ENCODE measurements around the gene PYCARD. TPM values are rescaled to one million over a fixed set of nuclear protein-coding genes. Genes with fewer than 3 reads are reported as not detected.

Gene PYCARD
- polyA plus RNA-seq, 1 donor (not counting 4 experiments of a cell fraction or from before 2014, with no cell fraction given): 58.1 TPM

GRCh38 chr16:31221357-31222160 is 19.0 kb upstream of the PYCARD start:
- dilution Hi-C loops (cut with MboI; ENCODE audit: extremely low pct_ligation_motif_present, low sequenced_read_pairs): no loop called here
- no peak for DNase-seq (ENCODE audit: low read depth, low spot score)
- Histone ChIP-seq H3K4me2 (ENCODE audit: control insufficient read depth, extremely low read depth, insufficient read depth, low read depth, low read length) (no peak overlapping the region), H3K27ac (ENCODE audit: control insufficient read depth, insufficient read depth, low read length) (no peak overlapping the region), H2AFZ (ENCODE audit: control insufficient read depth, low read length) (no peak overlapping the region), H3K4me1 (ENCODE audit: control insufficient read depth, extremely low read depth, insufficient read depth, low read length) (peaks cover 3% of the 10 kb centered on the region), H3K4me3 (ENCODE audit: control insufficient read depth in 2 of 3, extremely low read depth in 1 of 3, insufficient read depth in 2 of 3, low read depth in 1 of 3, low read length in 3 of 3) (no peak overlapping the region), H3K9me3 (ENCODE audit: control insufficient read depth, low read depth, low read length) (no peaks in the 10 kb centered on the region), H4K20me1 (ENCODE audit: control insufficient read depth, extremely low read depth, insufficient read depth, low read length) (no peaks in the 10 kb centered on the region), H3K27me3 (ENCODE audit: control insufficient read depth, extremely low read depth, insufficient read depth, low read length) (peaks cover 14% of the 10 kb centered on the region), H3K9ac (ENCODE audit: control insufficient read depth, extremely low read depth, insufficient read depth, low read length) (no peak overlapping the region), H3K36me3 (ENCODE audit: control insufficient read depth in 2 of 2, extremely low read depth in 1 of 2, insufficient read depth in 2 of 2, low read length in 2 of 2) (no peaks in the 10 kb centered on the region), H3K9me1 (ENCODE audit: control insufficient read depth, extremely low read depth, insufficient read depth, low read length) (no peaks in the 10 kb centered on the region), H3K79me2 (ENCODE audit: control insufficient read depth, insufficient read depth, low read length) (no peaks in the 10 kb centered on the region)
- FAIRE-seq: no peak
- no peak for TF ChIP-seq EZH2 (IDR thresholded peaks at IDR 0.05; ENCODE audit: low read length)
- TF ChIP-seq CTCF (optimal IDR thresholded peaks at IDR 0.05 in 1 of 3, IDR thresholded peaks at IDR 0.05 in 1 of 3, conservative IDR thresholded peaks at IDR 0.05 in 1 of 3; ENCODE audit: extremely low read depth in 1 of 3, insufficient read depth in 2 of 3, low read length in 3 of 3): no peak

- H3K36me3 ChIP-seq (ENCODE audit: control insufficient read depth in 2 of 2, extremely low read depth in 1 of 2, insufficient read depth in 2 of 2, low read length in 2 of 2): no peaks in the 10 kb centered on the region
- no peaks in the 10 kb centered on the region for H3K9me3 ChIP-seq (ENCODE audit: control insufficient read depth, low read depth, low read length)
- no peak for FAIRE-seq
- H4K20me1 ChIP-seq (ENCODE audit: control insufficient read depth, extremely low read depth, insufficient read depth, low read length): no peaks in the 10 kb centered on the region
- TF ChIP-seq CTCF (optimal IDR thresholded peaks at IDR 0.05 in 1 of 3, IDR thresholded peaks at IDR 0.05 in 1 of 3, conservative IDR thresholded peaks at IDR 0.05 in 1 of 3; ENCODE audit: extremely low read depth in 1 of 3, insufficient read depth in 2 of 3, low read length in 3 of 3): no peak
- TF ChIP-seq EZH2 (IDR thresholded peaks at IDR 0.05; ENCODE audit: low read length): no peak
- H3K9me1 ChIP-seq (ENCODE audit: control insufficient read depth, extremely low read depth, insufficient read depth, low read length): no peaks in the 10 kb centered on the region
- DNase-seq (ENCODE audit: low read depth, low spot score): no peak
- H3K27ac ChIP-seq (ENCODE audit: control insufficient read depth, insufficient read depth, low read length): no peak overlapping the region
- no peak overlapping the region for H3K9ac ChIP-seq (ENCODE audit: control insufficient read depth, extremely low read depth, insufficient read depth, low read length)
- no peak overlapping the region for H3K4me2 ChIP-seq (ENCODE audit: control insufficient read depth, extremely low read depth, insufficient read depth, low read depth, low read length)
- peaks cover 9% of the 10 kb centered on the region for H3K4me1 ChIP-seq (ENCODE audit: control insufficient read depth, extremely low read depth, insufficient read depth, low read length)
- H2AFZ ChIP-seq (ENCODE audit: control insufficient read depth, low read length): no peak overlapping the region
- no peaks in the 10 kb centered on the region for H3K79me2 ChIP-seq (ENCODE audit: control insufficient read depth, insufficient read depth, low read length)
- dilution Hi-C loops (cut with MboI; ENCODE audit: extremely low pct_ligation_motif_present, low sequenced_read_pairs): no loop called here
- H3K27me3 ChIP-seq (ENCODE audit: control insufficient read depth, extremely low read depth, insufficient read depth, low read length): peaks cover 37% of the 10 kb centered on the region
- H3K4me3 ChIP-seq (ENCODE audit: control insufficient read depth in 2 of 3, extremely low read depth in 1 of 3, insufficient read depth in 2 of 3, low read depth in 1 of 3, low read length in 3 of 3): no peak overlapping the region
Observed at GRCh38 chr16:31219154-31219741, 16.7 kb upstream of the PYCARD start.

All from keratinocyte (primary cell).